Fibroblast of villous mesenchyme (primary cell): ENCODE results near the gene RAB33A. TPM values are rescaled to one million over a fixed set of nuclear protein-coding genes. Genes with fewer than 3 reads are reported as not detected.

ENCODE experiments used
- DNase-seq: peaks from one replicate; pipeline ENCODE4 v3.0.0-alpha.2; 2010; ENCODE audit warnings: low read depth
- H3K4me3 ChIP-seq: 2 replicates; pipeline ENCODE4 v1.5.1; 2011; ENCODE audit warnings: low read depth, mild to moderate bottlenecking, low read length
- CTCF ChIP-seq: IDR thresholded peaks from 2 replicates; pipeline ENCODE4 v1.5.1; 2012; ENCODE audit warnings: low read depth, mild to moderate bottlenecking, low read length; ENCODE audit not compliant: insufficient read depth
- total RNA-seq: library from RNA; depleted of rRNA; stranded (reverse); fragments of >200 nt; gene quantifications from 2 replicates; pipeline ENCODE4 v1.2.3, GENCODE V29; 2012

RAB33A gene
- total RNA-seq, 1 donor, result 1.3 TPM

- TF ChIP-seq CTCF, result no peak
- H3K4me3 ChIP-seq, result no peak overlapping the region
- no peak for DNase-seq
These were observed 32.1 kb upstream of the RAB33A start for GRCh38 chrX:130139474-130140201.

GRCh38 chrX:130144509-130144908, 27.3 kb upstream of the RAB33A start:
- DNase-seq, result peak; percentile 80
- no peak overlapping the region for H3K4me3 ChIP-seq
- peak; percentile 14 for TF ChIP-seq CTCF

- H3K4me3 ChIP-seq, result no peak overlapping the region
- TF ChIP-seq CTCF, result no peak
- no peak for DNase-seq
These were observed 26.6 kb upstream of the RAB33A start for GRCh38 chrX:130145123-130145522.

DNA sequence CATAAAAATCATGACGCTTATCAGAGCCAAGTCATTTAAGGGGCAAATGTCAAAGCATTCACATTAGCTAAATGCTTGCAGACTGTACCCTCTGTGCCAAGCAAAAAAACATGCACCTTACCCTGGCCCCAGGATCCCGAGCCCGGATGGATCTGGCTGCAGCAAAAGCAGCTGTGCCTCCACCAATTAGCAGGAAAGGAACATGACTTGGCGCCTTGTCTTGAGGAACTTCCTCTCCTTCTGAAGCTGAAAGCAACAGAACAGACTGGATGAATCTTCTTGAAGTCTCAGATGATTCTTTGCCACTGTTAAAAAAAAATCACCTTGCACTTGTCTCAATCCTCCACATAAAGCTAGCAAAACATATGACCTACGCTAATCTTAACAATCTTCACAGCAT, 24.1 kb upstream of the RAB33A start:
- TF ChIP-seq CTCF, result no peak
- no peak for DNase-seq
- H3K4me3 ChIP-seq, result no peak overlapping the region

GRCh38 chrX:130155564-130155963, 16.2 kb upstream of the RAB33A start:
- DNase-seq, result no peak
- no peak for TF ChIP-seq CTCF
- no peak overlapping the region for H3K4me3 ChIP-seq

DNA sequence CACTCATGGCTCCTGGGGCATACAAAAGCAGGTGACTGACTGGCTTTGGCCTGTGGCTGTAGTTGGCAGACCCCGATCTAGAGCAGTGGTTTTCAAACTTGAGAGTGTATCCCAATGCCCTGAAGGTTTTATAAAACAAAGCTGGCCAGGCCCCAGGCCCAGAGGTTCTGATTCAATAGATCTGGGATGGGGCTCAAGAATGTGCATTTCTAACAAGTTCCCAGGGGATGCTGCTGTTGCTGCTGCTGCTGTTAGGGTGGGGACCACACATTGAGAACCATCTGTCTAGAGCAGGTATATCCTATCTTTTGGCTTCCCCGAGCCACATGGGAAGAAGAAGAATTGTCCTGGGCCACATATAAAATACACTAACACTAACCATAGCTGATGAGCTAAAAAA, 13.5 kb upstream of the RAB33A start:
- no peak for TF ChIP-seq CTCF
- no peak for DNase-seq
- H3K4me3 ChIP-seq, result no peak overlapping the region

- no peak for DNase-seq
- TF ChIP-seq CTCF, result no peak
- H3K4me3 ChIP-seq, result no peak overlapping the region
These were observed 12.0 kb upstream of the RAB33A start for GRCh38 chrX:130159776-130160175.
